Keratinocyte (primary cell): ENCODE results near the gene TSKU. TPM values are rescaled to one million over a fixed set of nuclear protein-coding genes. Genes with fewer than 3 reads are reported as not detected.

ENCODE experiments used
- DNase-seq: peaks from one replicate; pipeline ENCODE4 v3.0.0-alpha.2; 2011; ENCODE audit warnings: low read depth, missing footprints, low spot score
- FAIRE-seq: peaks from 2 replicates; lab custom pipeline; 2011; peaks lifted over from hg19 to GRCh38; lab: Jason Lieb, UNC
- H2AFZ ChIP-seq: 2 replicates; pipeline ENCODE4 v1.6.0; 2012; ENCODE audit warnings: low read length, control low read depth, inconsistent platforms; ENCODE audit not compliant: control insufficient read depth
- H3K27ac ChIP-seq: 2 replicates; pipeline ENCODE4 v1.5.1; 2011; ENCODE audit warnings: low read length; ENCODE audit not compliant: control insufficient read depth, insufficient read depth
- H3K27me3 ChIP-seq: 3 replicates; pipeline ENCODE4 v1.6.0; 2011; ENCODE audit warnings: low read length; ENCODE audit not compliant: control insufficient read depth, insufficient read depth; ENCODE audit errors: extremely low read depth
- H3K36me3 ChIP-seq, 2 experiments: 2 replicates in 1 of 2; 3 replicates in 1 of 2; pipeline ENCODE4 v1.5.1; 2011; ENCODE audit warnings: low read length in 2 of 2, mild to moderate bottlenecking in 1 of 2; ENCODE audit not compliant: control insufficient read depth in 2 of 2, insufficient read depth in 2 of 2; ENCODE audit errors: extremely low read depth in 1 of 2
- H3K4me1 ChIP-seq: 3 replicates; pipeline ENCODE4 v1.5.1; 2011; ENCODE audit warnings: low read length; ENCODE audit not compliant: control insufficient read depth, insufficient read depth; ENCODE audit errors: extremely low read depth
- H3K4me2 ChIP-seq: 3 replicates; pipeline ENCODE4 v1.6.0; 2011; ENCODE audit warnings: low read depth, low read length; ENCODE audit not compliant: control insufficient read depth, insufficient read depth; ENCODE audit errors: extremely low read depth
- H3K4me3 ChIP-seq, 3 experiments: fragments of 200-600 bp in 1 of 3; sonication (generic) in 1 of 3; 2 replicates in 2 of 3; 3 replicates in 1 of 3; pipeline ENCODE4 v1.5.1; 2011 to 2016; ENCODE audit warnings: low read length in 3 of 3, mild to moderate bottlenecking in 3 of 3, control low read depth in 2 of 3, inconsistent platforms in 1 of 3, low read depth in 1 of 3, mixed read lengths in 1 of 3, mixed run types in 1 of 3, moderate library complexity in 1 of 3; ENCODE audit not compliant: control insufficient read depth in 2 of 3, insufficient read depth in 2 of 3; ENCODE audit errors: extremely low read depth in 1 of 3
- H3K79me2 ChIP-seq: 2 replicates; pipeline ENCODE4 v1.6.0; 2012; ENCODE audit warnings: low read length; ENCODE audit not compliant: control insufficient read depth, insufficient read depth
- H3K9ac ChIP-seq: 3 replicates; pipeline ENCODE4 v1.6.0; 2011; ENCODE audit warnings: low read length; ENCODE audit not compliant: control insufficient read depth, insufficient read depth; ENCODE audit errors: extremely low read depth
- H3K9me1 ChIP-seq: 3 replicates; pipeline ENCODE4 v1.6.0; 2011; ENCODE audit warnings: low read length; ENCODE audit not compliant: control insufficient read depth, insufficient read depth; ENCODE audit errors: extremely low read depth
- H3K9me3 ChIP-seq: 2 replicates; pipeline ENCODE4 v1.5.1; 2012; ENCODE audit warnings: low read depth, low read length; ENCODE audit not compliant: control insufficient read depth
- H4K20me1 ChIP-seq: 3 replicates; pipeline ENCODE4 v1.6.0; 2011; ENCODE audit warnings: low read length; ENCODE audit not compliant: control insufficient read depth, insufficient read depth; ENCODE audit errors: extremely low read depth
- EZH2 ChIP-seq: IDR thresholded peaks from one replicate; pipeline ENCODE4 v1.6.1; 2012; ENCODE audit warnings: inconsistent platforms, mild to moderate bottlenecking, low read length, moderate library complexity
- dilution Hi-C: fragments of 300-500 bp; cut with MboI; formaldehyde crosslinking; loops from one replicate; pipeline ENCODE4 v1.7.0; 2020; ENCODE audit warnings: low sequenced_read_pairs; ENCODE audit not compliant: extremely low pct_ligation_motif_present
- polyA plus RNA-seq, 5 experiments: library from polyadenylated mRNA; depleted of rRNA in 3 of 5; stranded (reverse) in 3 of 5; stranded (forward) in 1 of 5; unstranded in 1 of 5; fragments of >200 nt; gene quantifications; 1 replicate in 1 of 5; 2 replicates in 3 of 5; 3 replicates in 1 of 5; pipeline versions ENCODE4 v1.2.1 to v1.2.3, GENCODE V29; 2011 to 2012; ENCODE audit warnings: missing spikeins in 2 of 5, low read depth in 1 of 5, low replicate concordance in 1 of 5
- TF ChIP-seq, protein P1 (sequence below), 3 experiments: IDR thresholded peaks in 1 of 3; conservative IDR thresholded peaks in 1 of 3; optimal IDR thresholded peaks in 1 of 3; 2 replicates in 2 of 3; 3 replicates in 1 of 3; pipeline versions ENCODE3 to v1.5.1; 2011; ENCODE audit warnings: low read length in 3 of 3, mild to moderate bottlenecking in 3 of 3, moderate library complexity in 2 of 3, control low read depth in 1 of 3, inconsistent platforms in 1 of 3; ENCODE audit not compliant: insufficient read depth in 2 of 3; ENCODE audit errors: extremely low read depth in 1 of 3

TSKU gene
- polyA plus RNA-seq, 1 donor (not counting 4 experiments of a cell fraction or from before 2014, with no cell fraction given), result 22.8 TPM

- TF ChIP-seq, protein P1, sequence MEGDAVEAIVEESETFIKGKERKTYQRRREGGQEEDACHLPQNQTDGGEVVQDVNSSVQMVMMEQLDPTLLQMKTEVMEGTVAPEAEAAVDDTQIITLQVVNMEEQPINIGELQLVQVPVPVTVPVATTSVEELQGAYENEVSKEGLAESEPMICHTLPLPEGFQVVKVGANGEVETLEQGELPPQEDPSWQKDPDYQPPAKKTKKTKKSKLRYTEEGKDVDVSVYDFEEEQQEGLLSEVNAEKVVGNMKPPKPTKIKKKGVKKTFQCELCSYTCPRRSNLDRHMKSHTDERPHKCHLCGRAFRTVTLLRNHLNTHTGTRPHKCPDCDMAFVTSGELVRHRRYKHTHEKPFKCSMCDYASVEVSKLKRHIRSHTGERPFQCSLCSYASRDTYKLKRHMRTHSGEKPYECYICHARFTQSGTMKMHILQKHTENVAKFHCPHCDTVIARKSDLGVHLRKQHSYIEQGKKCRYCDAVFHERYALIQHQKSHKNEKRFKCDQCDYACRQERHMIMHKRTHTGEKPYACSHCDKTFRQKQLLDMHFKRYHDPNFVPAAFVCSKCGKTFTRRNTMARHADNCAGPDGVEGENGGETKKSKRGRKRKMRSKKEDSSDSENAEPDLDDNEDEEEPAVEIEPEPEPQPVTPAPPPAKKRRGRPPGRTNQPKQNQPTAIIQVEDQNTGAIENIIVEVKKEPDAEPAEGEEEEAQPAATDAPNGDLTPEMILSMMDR (optimal IDR thresholded peaks at IDR 0.05 in 1 of 3, IDR thresholded peaks at IDR 0.05 in 1 of 3, conservative IDR thresholded peaks at IDR 0.05 in 1 of 3; ENCODE audit: extremely low read depth in 1 of 3, insufficient read depth in 2 of 3, low read length in 3 of 3), result no peak
- no peak for TF ChIP-seq EZH2
- DNase-seq (no peak), FAIRE-seq (no peak)
- no peak overlapping the region for H3K4me3 ChIP-seq
- no peaks in the 10 kb centered on the region for H4K20me1 ChIP-seq
- no peaks in the 10 kb centered on the region for H3K79me2 ChIP-seq
- H3K4me1 ChIP-seq, result no peaks in the 10 kb centered on the region
- no peaks in the 10 kb centered on the region for H3K9me3 ChIP-seq
- no peaks in the 10 kb centered on the region for H3K9me1 ChIP-seq
- no peak overlapping the region for H2AFZ ChIP-seq
- dilution Hi-C loops, result no loop called here
- no peak overlapping the region for H3K9ac ChIP-seq
- H3K36me3 ChIP-seq, result no peaks in the 10 kb centered on the region
- H3K27ac ChIP-seq, result no peak overlapping the region
- no peak overlapping the region for H3K4me2 ChIP-seq
- no peaks in the 10 kb centered on the region for H3K27me3 ChIP-seq
Observed at GRCh38 chr11:76740772-76741171, 42.4 kb upstream of the TSKU start.

- H3K9ac ChIP-seq, result no peak overlapping the region
- dilution Hi-C loops, result no loop called here
- H3K4me2 ChIP-seq, result no peak overlapping the region
- H3K9me3 ChIP-seq, result no peaks in the 10 kb centered on the region
- H3K79me2 ChIP-seq, result no peaks in the 10 kb centered on the region
- H3K27ac ChIP-seq, result no peak overlapping the region
- no peak overlapping the region for H2AFZ ChIP-seq
- no peaks in the 10 kb centered on the region for H3K9me1 ChIP-seq
- H3K4me3 ChIP-seq, result no peak overlapping the region
- DNase-seq (no peak), FAIRE-seq (no peak)
- no peak for TF ChIP-seq EZH2
- TF ChIP-seq, protein P1 (optimal IDR thresholded peaks at IDR 0.05 in 1 of 3, IDR thresholded peaks at IDR 0.05 in 1 of 3, conservative IDR thresholded peaks at IDR 0.05 in 1 of 3; ENCODE audit: extremely low read depth in 1 of 3, insufficient read depth in 2 of 3, low read length in 3 of 3), result no peak
- H3K36me3 ChIP-seq, result no peaks in the 10 kb centered on the region
- H3K4me1 ChIP-seq, result no peaks in the 10 kb centered on the region
- no peaks in the 10 kb centered on the region for H3K27me3 ChIP-seq
- no peaks in the 10 kb centered on the region for H4K20me1 ChIP-seq
Observed at GRCh38 chr11:76742902-76743301, 40.3 kb upstream of the TSKU start.
